ENCODE results near the gene NIM1K. TPM values are rescaled to one million over a fixed set of nuclear protein-coding genes. Genes with fewer than 3 reads are reported as not detected.

Gene NIM1K
- total RNA-seq, 1 experiment from 2014 or later: 0.07 TPM

GRCh38 chr5:43155394-43156096 is 36.5 kb upstream of the NIM1K start:
- Mint-ChIP-seq H3K4me1 (peaks cover 22% of the 10 kb centered on the region), H3K27ac (no peak overlapping the region), H3K9me3 (no peaks in the 10 kb centered on the region), H3K27me3 (ENCODE audit: low read depth) (no peaks in the 10 kb centered on the region), H3K36me3 (peaks cover 18% of the 10 kb centered on the region), H3K4me3 (no peak overlapping the region)
- no peak for TF ChIP-seq AFF4 (CRISPR knock-in tag; IDR thresholded peaks at IDR 0.05; ENCODE audit: borderline replicate concordance)
- TF ChIP-seq CREB1 (CRISPR knock-in tag; IDR thresholded peaks at IDR 0.05): no peak
- no peak for TF ChIP-seq ZNF317 (CRISPR knock-in tag; IDR thresholded peaks at IDR 0.05; ENCODE audit: borderline replicate concordance, low read depth)
- TF ChIP-seq NFATC4 (CRISPR knock-in tag; IDR thresholded peaks at IDR 0.05): no peak
- TF ChIP-seq ZNF396 (CRISPR knock-in tag; IDR thresholded peaks at IDR 0.05; ENCODE audit: borderline replicate concordance): no peak
- TF ChIP-seq GTF2I (CRISPR knock-in tag; conservative IDR thresholded peaks at IDR 0.05): no peak
- TF ChIP-seq USF1 (CRISPR knock-in tag; IDR thresholded peaks at IDR 0.05): no peak
- TF ChIP-seq ATF6 (CRISPR knock-in tag; IDR thresholded peaks at IDR 0.05): no peak
- no peak for TF ChIP-seq SMAD4 (CRISPR knock-in tag; IDR thresholded peaks at IDR 0.05)
- TF ChIP-seq E2F4 (CRISPR knock-in tag; IDR thresholded peaks at IDR 0.05; ENCODE audit: borderline replicate concordance, low read depth): no peak
- TF ChIP-seq RELA (CRISPR knock-in tag; IDR thresholded peaks at IDR 0.05; ENCODE audit: borderline replicate concordance): no peak
- TF ChIP-seq ATF2 (CRISPR knock-in tag; IDR thresholded peaks at IDR 0.05; ENCODE audit: borderline replicate concordance, low read depth): no peak
- TF ChIP-seq ERG (CRISPR knock-in tag; IDR thresholded peaks at IDR 0.05): no peak
- no peak for TF ChIP-seq CDX4 (CRISPR knock-in tag; IDR thresholded peaks at IDR 0.05; ENCODE audit: borderline replicate concordance)
- TF ChIP-seq FOXK1 (CRISPR knock-in tag; IDR thresholded peaks at IDR 0.05): no peak
- TF ChIP-seq HMGA2 (CRISPR knock-in tag; IDR thresholded peaks at IDR 0.05): no peak
- TF ChIP-seq ZNF423 (CRISPR knock-in tag; IDR thresholded peaks at IDR 0.05): no peak
- TF ChIP-seq ZNF138 (CRISPR knock-in tag; conservative IDR thresholded peaks at IDR 0.05): no peak
- DNase-seq (ENCODE audit: low spot score) (peak; percentile 14), ATAC-seq (peak; percentile 90)
- ChIA-PET POLR2A (interaction anchor here (0.5 kb wide), 1 partner anchor 31 kb away, joined by 4 read pairs; no protein-coding TSS in a partner anchor), CTCF (interaction anchor here (0.8 to 1.7 kb wide), 7 partner anchors 12 to 328 kb away, joined by 3 to 6 read pairs (median 4); partner anchors contain the start of genes TMEM267 and ZNF131)
